Activated CD8-positive, alpha-beta memory T cell treated with anti-CD3 and anti-CD28 coated beads, Interleukin-2, amount 50 U/mL, for 24 hours (primary cell): Measurements from ENCODE around the gene FCSK.
"Not testable (repeated sequence)": the region's sequence is repeated elsewhere in the genome, so short reads cannot be mapped to it uniquely, and the experiment has no call there.

ENCODE experiments used
- DNase-seq: peaks from one replicate; pipeline ENCODE4 v3.0.0-alpha.2; 2020; ENCODE audit errors: extremely low read depth

The FCSK gene

GRCh38 chr16:70454222-70455034 is at the start of gene FCSK:
TSS of gene FCSK (plus strand) at chr16:70454595. CDS start at chr16:70463191, 8,596 bp downstream.
- DNase-seq: no peak

- DNase-seq: not testable (repeated sequence)
Observed at GRCh38 chr16:70406104-70406503, 48.3 kb upstream of the FCSK start.

GRCh38 chr16:70407811-70408274 is 46.6 kb upstream of the FCSK start:
- no peak for DNase-seq

GRCh38 chr16:70410734-70411133 is 43.7 kb upstream of the FCSK start:
- DNase-seq: no peak

GRCh38 chr16:70412385-70412784 is 42.0 kb upstream of the FCSK start:
- no peak for DNase-seq

GRCh38 chr16:70413572-70413971 is 40.8 kb upstream of the FCSK start:
- DNase-seq: not testable (repeated sequence)

- no peak for DNase-seq
Observed at GRCh38 chr16:70416748-70417616, 37.4 kb upstream of the FCSK start.

- DNase-seq: no peak
Observed at GRCh38 chr16:70417661-70418060, 36.7 kb upstream of the FCSK start.

GRCh38 chr16:70418274-70418992 is 36.0 kb upstream of the FCSK start:
- DNase-seq: no peak

GRCh38 chr16:70418993-70419318 is 35.4 kb upstream of the FCSK start:
- DNase-seq: no peak

- DNase-seq: no peak
Observed at GRCh38 chr16:70419384-70420327, 34.7 kb upstream of the FCSK start.

- no peak for DNase-seq
Observed at GRCh38 chr16:70421014-70421413, 33.4 kb upstream of the FCSK start.

GRCh38 chr16:70421473-70422311 is 32.7 kb upstream of the FCSK start:
- DNase-seq: no peak

GRCh38 chr16:70422543-70422942 is 31.9 kb upstream of the FCSK start:
- DNase-seq: no peak

- DNase-seq: no peak
Observed at GRCh38 chr16:70427786-70428177, 26.6 kb upstream of the FCSK start.

GRCh38 chr16:70428178-70428998 is 26.0 kb upstream of the FCSK start:
- peak; percentile 24 for DNase-seq

GRCh38 chr16:70429888-70430666 is 24.3 kb upstream of the FCSK start:
- no peak for DNase-seq
